ENCODE results near the gene XYLT1.

- TF ChIP-seq CTCF (IDR thresholded peaks at IDR 0.05) = no peak
- TF ChIP-seq POLR2A (IDR thresholded peaks at IDR 0.05) = no peak
Observed at GRCh38 chr16:17166095-17166494, 304.7 kb downstream of the XYLT1 start.
